A549 (cell line): ENCODE data around the gene ITGA7. TPM values are rescaled to one million over a fixed set of nuclear protein-coding genes. Genes with fewer than 3 reads are reported as not detected.

Source experiments
- ATAC-seq, 2 experiments: fragments of 200-7000 bp in 1 of 2; fragments of >200 bp in 1 of 2; cut with Nextera tagmentation in 1 of 2; cut with Tn5 transposase in 1 of 2; 3 replicates each; pipeline versions ENCODE4 v1.8.0 to v1.9.1; 2018 to 2020; ENCODE audit warnings: mild to moderate bottlenecking in 1 of 2, moderate library complexity in 1 of 2
- CTCF ChIA-PET: fragments of 300-600 bp; sonication (Branson Sonifier 250); formaldehyde crosslinking; extraction: SDS; loops from one replicate; lab custom pipeline; 2021; ENCODE audit warnings: antibody characterized with exemption, inconsistent platforms; lab: Yijun Ruan, JAX
- POLR2A ChIA-PET: fragments of 350-600 bp; formaldehyde crosslinking; extraction: SDS; loops from one replicate; lab custom pipeline; 2021; ENCODE audit warnings: antibody characterized with exemption, inconsistent platforms; lab: Yijun Ruan, JAX
- DNase-seq, 2 experiments: peaks; one replicate each; pipeline versions ENCODE4 v3.0.0 to v3.0.0-alpha.2; 2011 to 2016; ENCODE audit warnings: low read depth in 1 of 2, low spot score in 1 of 2
- FAIRE-seq: peaks from 2 replicates; lab custom pipeline; 2011; peaks lifted over from hg19 to GRCh38; lab: Jason Lieb, UNC
- H3K27ac ChIP-seq, 2 experiments: fragments of >200 bp; sonication (Bioruptor Twin); formaldehyde crosslinking; 3 replicates each; pipeline ENCODE4 v1.5.1; 2016 to 2017
- H3K4me1 ChIP-seq: fragments of >200 bp; sonication (Bioruptor Twin); formaldehyde crosslinking; 3 replicates; pipeline ENCODE4 v1.6.1; 2016
- H3K4me2 ChIP-seq: fragments of >200 bp; sonication (Bioruptor Twin); formaldehyde crosslinking; 3 replicates; pipeline ENCODE4 v1.6.1; 2016
- H3K4me3 ChIP-seq: fragments of >200 bp; sonication (Bioruptor Twin); formaldehyde crosslinking; 3 replicates; pipeline ENCODE4 v1.5.1; 2016
- H3K9me3 ChIP-seq: fragments of >200 bp; sonication (Bioruptor Twin); formaldehyde crosslinking; 3 replicates; pipeline ENCODE4 v1.6.1; 2016
- BCL3 ChIP-seq: fragments of >200 bp; sonication (Bioruptor Twin); formaldehyde crosslinking; IDR thresholded peaks from 3 replicates; pipeline ENCODE4 v1.6.1; 2016
- CEBPB ChIP-seq, 2 experiments: fragments of >200 bp in 1 of 2; sonication (Bioruptor Twin) in 1 of 2; formaldehyde crosslinking in 1 of 2; IDR thresholded peaks; 2 replicates each; pipeline ENCODE4 v1.6.1; 2012 to 2016
- CHD4 ChIP-seq: fragments of 200-600 bp; sonication (generic); IDR thresholded peaks from 2 replicates; pipeline ENCODE4 v1.6.1; 2016; ENCODE audit warnings: antibody characterized with exemption, mild to moderate bottlenecking, borderline replicate concordance
- CTCF ChIP-seq: fragments of >200 bp; sonication (Bioruptor Twin); formaldehyde crosslinking; IDR thresholded peaks from 3 replicates; pipeline ENCODE4 v1.5.1; 2016
- E2F6 ChIP-seq: IDR thresholded peaks from 2 replicates; pipeline ENCODE4 v1.6.1; 2012; ENCODE audit warnings: low read depth, borderline replicate concordance
- EHF ChIP-seq: fragments of 250-450 bp; sonication (Bioruptor Pico); IDR thresholded peaks from 2 replicates; pipeline ENCODE4 v1.5.0; 2020; ENCODE audit warnings: mild to moderate bottlenecking
- EP300 ChIP-seq, 2 experiments: fragments of >200 bp; sonication (Bioruptor Twin); formaldehyde crosslinking; IDR thresholded peaks; 2 replicates in 1 of 2; 3 replicates in 1 of 2; pipeline ENCODE4 v1.6.1; 2016 to 2017
- ESRRA ChIP-seq: fragments of 150-350 bp; IDR thresholded peaks from 2 replicates; pipeline ENCODE4 v1.6.1; 2014; ENCODE audit warnings: mild to moderate bottlenecking, low read length, borderline replicate concordance
- GATA3 ChIP-seq: IDR thresholded peaks from 2 replicates; pipeline ENCODE4 v1.6.1; 2012; ENCODE audit warnings: borderline replicate concordance
- HMGXB4 ChIP-seq: fragments of 250-450 bp; sonication (Bioruptor Pico); IDR thresholded peaks from 2 replicates; pipeline ENCODE4 v1.5.0; 2021; ENCODE audit warnings: mild to moderate bottlenecking, moderate library complexity, borderline replicate concordance
- HOXA7 ChIP-seq: fragments of 250-450 bp; sonication (Bioruptor Pico); IDR thresholded peaks from 2 replicates; pipeline ENCODE4 v1.5.0; 2020; ENCODE audit warnings: mild to moderate bottlenecking, moderate library complexity
- HOXB13 ChIP-seq: fragments of 250-450 bp; sonication (Bioruptor Pico); IDR thresholded peaks from 2 replicates; pipeline ENCODE4 v1.5.0; 2020; ENCODE audit warnings: low read depth, mild to moderate bottlenecking, moderate library complexity
- JUN ChIP-seq, 2 experiments: fragments of >200 bp; sonication (Bioruptor Twin); formaldehyde crosslinking; IDR thresholded peaks; 2 replicates in 1 of 2; 3 replicates in 1 of 2; pipeline ENCODE4 v1.6.1; 2016 to 2017
- MAFK ChIP-seq: fragments of 450-650 bp; IDR thresholded peaks from 2 replicates; pipeline ENCODE4 v1.6.1; 2014; ENCODE audit not compliant: partially characterized antibody
- MYC ChIP-seq: IDR thresholded peaks from 2 replicates; pipeline ENCODE4 v1.6.1; 2012; ENCODE audit warnings: mild to moderate bottlenecking, inconsistent platforms, low read length, improper control_type of control experiment, borderline replicate concordance
- NFE2L2 ChIP-seq: fragments of 150-350 bp; conservative IDR thresholded peaks from 2 replicates; pipeline ENCODE4 v1.6.1; 2014; ENCODE audit warnings: low read length
- NPAS2 ChIP-seq: fragments of 250-450 bp; sonication (Bioruptor Pico); IDR thresholded peaks from 2 replicates; pipeline ENCODE4 v1.8.0; 2022; ENCODE audit warnings: mild to moderate bottlenecking, moderate library complexity, borderline replicate concordance
- NR3C1 ChIP-seq: fragments of >200 bp; sonication (Bioruptor Twin); formaldehyde crosslinking; IDR thresholded peaks from 3 replicates; pipeline ENCODE4 v1.6.1; 2017
- PHF8 ChIP-seq: fragments of 200-600 bp; sonication (generic); IDR thresholded peaks from 2 replicates; pipeline ENCODE4 v1.6.1; 2016; ENCODE audit warnings: low read depth, mild to moderate bottlenecking, antibody characterized with exemption, moderate library complexity, borderline replicate concordance
- RARB ChIP-seq: fragments of 250-450 bp; sonication (Bioruptor Pico); IDR thresholded peaks from 2 replicates; pipeline ENCODE4 v1.8.0; 2021; ENCODE audit warnings: mild to moderate bottlenecking, moderate library complexity
- RFX5 ChIP-seq: fragments of 450-650 bp; IDR thresholded peaks from 2 replicates; pipeline ENCODE4 v1.7.1; 2014; ENCODE audit warnings: antibody characterized with exemption, mild to moderate bottlenecking, moderate library complexity
- SMC3 ChIP-seq: fragments of >200 bp; sonication (Bioruptor Twin); formaldehyde crosslinking; IDR thresholded peaks from 3 replicates; pipeline ENCODE4 v1.6.1; 2018; ENCODE audit warnings: inconsistent platforms
- TP53 ChIP-seq: fragments of 250-450 bp; sonication (Bioruptor Pico); IDR thresholded peaks from 2 replicates; pipeline ENCODE4 v1.5.0; 2021; ENCODE audit warnings: mild to moderate bottlenecking, moderate library complexity
- USF2 ChIP-seq: fragments of 450-650 bp; IDR thresholded peaks from 2 replicates; pipeline ENCODE4 v1.6.1; 2014; ENCODE audit warnings: antibody characterized with exemption
- ZC3H11A ChIP-seq: fragments of 450-650 bp; IDR thresholded peaks from 2 replicates; pipeline ENCODE4 v1.6.1; 2014; ENCODE audit warnings: antibody characterized with exemption, mild to moderate bottlenecking
- ZFP36 ChIP-seq: fragments of 450-650 bp; IDR thresholded peaks from 2 replicates; pipeline ENCODE4 v1.6.1; 2014; ENCODE audit warnings: borderline replicate concordance; ENCODE audit not compliant: partially characterized antibody
- ZNF302 ChIP-seq: fragments of 250-450 bp; sonication (Bioruptor Pico); IDR thresholded peaks from 2 replicates; pipeline ENCODE4 v1.9.0; 2021; ENCODE audit warnings: inconsistent platforms, mild to moderate bottlenecking, moderate library complexity
- ZSCAN20 ChIP-seq: fragments of 250-450 bp; sonication (Bioruptor Pico); IDR thresholded peaks from 2 replicates; pipeline ENCODE4 v1.8.0; 2022; ENCODE audit warnings: mild to moderate bottlenecking, moderate library complexity
- WGBS: methylation state at CpG from one replicate; pipeline ENCODE4 v1.1.6; 2017; ENCODE audit errors: missing lambda C conversion rate; 5-methylcytosine and 5-hydroxymethylcytosine counted together
- polyA plus RNA-seq, 4 experiments: library from polyadenylated mRNA; depleted of rRNA in 3 of 4; stranded (reverse); fragments of >200 nt; fragmentation: RNase III in 1 of 4; extraction: RNeasy Plus Mini Kit Qiagen cat#74134 plus additional on column Dnase treatment in 1 of 4; gene quantifications; 2 replicates in 3 of 4; 3 replicates in 1 of 4; pipeline ENCODE4 v1.2.3, GENCODE V29; 2011 to 2017

The ITGA7 gene
- polyA plus RNA-seq, 2 of the 4 experiments (the other 2 are of a cell fraction), result 1.4 to 1.9 TPM

GRCh38 chr12:55698965-55699364, 8.7 kb downstream of the ITGA7 start:
- CTCF ChIA-PET, result interaction anchor here (1.2 to 2.0 kb wide), 3 partner anchors 16 to 23 kb away, joined by 3 to 7 read pairs (median 3); partner anchors contain the start of gene BLOC1S1
- 0 out of 6 replicates have a peak, but pooled peaks of 1 of the 2 experiments have one; percentile 4 for ATAC-seq
- 22% methylated on average over 1 of the region's 1 CpG for WGBS
- Histone ChIP-seq H3K27ac (no peak overlapping the region), H3K9me3 (no peaks in the 10 kb centered on the region), H3K4me2 (no peak overlapping the region), H3K4me1 (peaks cover 3% of the 10 kb centered on the region; the same call in 1 of the 3 replicates), H3K4me3 (no peak overlapping the region)
- DNase-seq, result no peak
- POLR2A ChIA-PET, result no interaction called here
- no peak for TF ChIP-seq RARB (CRISPR knock-in tag)
- no peak for TF ChIP-seq NR3C1
- no peak for TF ChIP-seq TP53 (CRISPR knock-in tag)
- no peak for TF ChIP-seq ZSCAN20 (CRISPR knock-in tag)
- TF ChIP-seq EP300 (IDR thresholded peaks at IDR 0.05), result no peak
- no peak for TF ChIP-seq HMGXB4
- TF ChIP-seq SMC3, result no peak
- TF ChIP-seq CHD4, result no peak
- no peak for TF ChIP-seq USF2
- no peak for TF ChIP-seq EHF (CRISPR knock-in tag)
- TF ChIP-seq E2F6, result no peak
- TF ChIP-seq NPAS2 (CRISPR knock-in tag), result no peak
- no peak for TF ChIP-seq ZC3H11A
- TF ChIP-seq NFE2L2, result no peak
- TF ChIP-seq HOXB13 (CRISPR knock-in tag), result no peak
- no peak for TF ChIP-seq ESRRA
- no peak for TF ChIP-seq GATA3
- no peak for TF ChIP-seq ZNF302
- FAIRE-seq, result no peak

- ATAC-seq (no peak), FAIRE-seq (no peak), DNase-seq (no peak)
- 61% methylated on average over 7 of the region's 16 CpGs for WGBS
- ChIA-PET POLR2A (no interaction called here), CTCF (interaction anchor here (1.1 to 1.3 kb wide), 3 partner anchors 8 to 23 kb away, joined by 3 read pairs; partner anchors contain the start of gene BLOC1S1)
- no peak overlapping the region for H3K4me3 ChIP-seq
- no peak overlapping the region for H3K4me2 ChIP-seq
- H3K27ac ChIP-seq, result no peak overlapping the region
- H3K9me3 ChIP-seq, result no peaks in the 10 kb centered on the region
- H3K4me1 ChIP-seq, result no peaks in the 10 kb centered on the region
- TF ChIP-seq ZSCAN20 (CRISPR knock-in tag) (no peak), NFE2L2 (no peak), JUN (IDR thresholded peaks at IDR 0.05) (no peak), CEBPB (IDR thresholded peaks at IDR 0.05) (no peak), PHF8 (no peak), CTCF (no peak), NR3C1 (no peak), RFX5 (no peak), ZFP36 (no peak), MYC (no peak), BCL3 (no peak), E2F6 (no peak), HOXA7 (CRISPR knock-in tag) (no peak), NPAS2 (CRISPR knock-in tag) (no peak), SMC3 (no peak), MAFK (no peak)
These were observed 9.3 kb downstream of the ITGA7 start for GRCh38 chr12:55698241-55698955.
